ENCODE results near the gene SPTBN1. TPM values are rescaled to one million over a fixed set of nuclear protein-coding genes. Genes with fewer than 3 reads are reported as not detected.

The SPTBN1 gene
- total and polyA plus RNA-seq, 2 of the 4 experiments (the other 2 are of a cell fraction): 49.1 to 241 TPM

- no peak overlapping the region for H2AK9ac ChIP-seq (replicated peaks; ENCODE audit: low read depth, low read length, poor library complexity)
- WGBS, 2 experiments (ENCODE audit: extremely low coverage in 2 of 2, insufficient read length in 1 of 2): 45% methylated on average over 2 of the region's 5 CpGs; no CpG with 5 or more reads in 1 of the 2 experiments
- DNase-seq: no peak
- intact Hi-C loops (cut with micrococcal nuclease) (no loop called here), in situ Hi-C loops (cut with MboI; ENCODE audit: low sequenced_read_pairs) (no loop called here), dilution Hi-C loops (cut with HindIII; ENCODE audit: low sequenced_read_pairs, unreplicated experiment) (no loop called here)
- no peak for ATAC-seq (ENCODE audit: low read depth)
- no peak overlapping the region for H3K4me3 ChIP-seq (ENCODE audit: insufficient read depth, low read depth, low read length)
- H2BK120ac ChIP-seq (ENCODE audit: low read depth, low read length): no peak overlapping the region
- no peak overlapping the region for H3K14ac ChIP-seq (replicated peaks; ENCODE audit: low read depth, low read length)
- H4K5ac ChIP-seq (ENCODE audit: low read depth, low read length): no peak overlapping the region
- H3K4ac ChIP-seq (ENCODE audit: low read depth, low read length): no peak overlapping the region
- H2BK20ac ChIP-seq (ENCODE audit: low read depth, low read length): no peak overlapping the region
- no peak overlapping the region for H2AFZ ChIP-seq (replicated peaks; ENCODE audit: low read length, poor library complexity)
- peaks cover 40 to 81% of the 10 kb centered on the region in 2 experiments for H3K79me1 ChIP-seq (ENCODE audit: low read depth in 1 of 2, low read length in 2 of 2)
- H3K27me3 ChIP-seq (ENCODE audit: control insufficient read depth, insufficient read depth, low read length): no peaks in the 10 kb centered on the region
- H2AK5ac ChIP-seq (ENCODE audit: low read depth, low read length): no peak overlapping the region
- H3K18ac ChIP-seq (ENCODE audit: low read depth, low read length): no peak overlapping the region
- no peak overlapping the region for H3K56ac ChIP-seq (ENCODE audit: extremely low read depth, insufficient read depth, low read length)
- no peak overlapping the region for H2BK15ac ChIP-seq (ENCODE audit: low read depth, low read length)
- no peak overlapping the region; the same call in 1 of the 2 replicates for H3K23ac ChIP-seq (ENCODE audit: low read depth, low read length)
- H3K4me1 ChIP-seq (ENCODE audit: control insufficient read depth, insufficient read depth, low read length): peaks cover 25% of the 10 kb centered on the region
- no peak overlapping the region for H4K8ac ChIP-seq (ENCODE audit: low read depth in 2 of 2, low read length in 2 of 2)
- ChIA-PET CTCF (interaction anchor here (0.6 kb wide), 1 partner anchor 73 kb away, joined by 4 read pairs; no protein-coding TSS in a partner anchor), POLR2A (ENCODE audit: unreplicated experiment) (no interaction called here)
- no peak for TF ChIP-seq BHLHE40 (IDR thresholded peaks at IDR 0.05; ENCODE audit: low read depth, low read length)
- TF ChIP-seq SMC3 (IDR thresholded peaks at IDR 0.05; ENCODE audit: low read depth, low read length): no peak
- TF ChIP-seq USF2 (IDR thresholded peaks at IDR 0.05; ENCODE audit: low read depth, low read length): no peak
- TF ChIP-seq MXI1 (IDR thresholded peaks at IDR 0.05; ENCODE audit: borderline replicate concordance, low read depth, low read length): no peak
- H3K9ac ChIP-seq (ENCODE audit: low read depth, low read length): no peak overlapping the region
- no peak overlapping the region for H3K27ac ChIP-seq (ENCODE audit: insufficient read depth, low read length)
- no peaks in the 10 kb centered on the region for H3K9me3 ChIP-seq (ENCODE audit: control insufficient read depth, insufficient read depth, low read length)
- H4K20me1 ChIP-seq (ENCODE audit: insufficient read depth, low read length): peaks cover 17% of the 10 kb centered on the region; the same call in 1 of the 2 replicates
- no TSS peak for BruUV-seq (replicated peaks)
- no peak overlapping the region for H2BK5ac ChIP-seq (ENCODE audit: low read depth, low read length, poor library complexity, severe bottlenecking)
- H4K91ac ChIP-seq (ENCODE audit: insufficient read depth, low read depth, low read length): no peak overlapping the region
- H3K9me1 ChIP-seq (ENCODE audit: insufficient read depth, low read length): peaks cover 19% of the 10 kb centered on the region
- H3K4me2 ChIP-seq (ENCODE audit: low read depth, low read length): no peak overlapping the region
- H3K36me3 ChIP-seq (ENCODE audit: control insufficient read depth, insufficient read depth, low read length): no peaks in the 10 kb centered on the region
Measured at GRCh38 chr2:54568876-54569321, 112.8 kb downstream of the SPTBN1 start.

Measured in IMR-90 (cell line).